SHP77 treated with DMSO at 0.1 percent for 48 hours (cell line): ENCODE measurements around the gene CTU2.
"Not testable (repeated sequence)": the region's sequence is repeated elsewhere in the genome, so short reads cannot be mapped to it uniquely, and the experiment has no call there.

Experiments
- DNase-seq: peaks from one replicate; lab custom pipeline; 2025; lab: John Stamatoyannopoulos, UW

CTU2 gene

GRCh38 chr16:88706229-88706964 is at the start of gene CTU2, which contains the start of gene RNF166:
CTU2 (plus strand) TSS chr16:88706503; CDS start chr16:88706531, 28 bp downstream.
RNF166 (minus strand) TSS chr16:88706408; CDS start chr16:88706325, 83 bp downstream.
- peak; percentile 65 for DNase-seq

GRCh38 chr16:88657371-88657770 is 48.9 kb upstream of the CTU2 start:
- DNase-seq: no peak

- DNase-seq: no peak
These were observed 47.6 kb upstream of the CTU2 start for GRCh38 chr16:88658714-88659113.

- DNase-seq: no peak
These were observed 47.1 kb upstream of the CTU2 start for GRCh38 chr16:88659160-88659559.

- DNase-seq: no peak
These were observed 44.8 kb upstream of the CTU2 start for GRCh38 chr16:88661468-88661867.

GRCh38 chr16:88662222-88662842 is 44.0 kb upstream of the CTU2 start:
- DNase-seq: no peak

GRCh38 chr16:88662843-88663606 is 43.3 kb upstream of the CTU2 start, which contains the start of gene MVD:
MVD (minus strand) TSS chr16:88663091; CDS start chr16:88663080, 11 bp downstream.
- DNase-seq: peak; percentile 95

GRCh38 chr16:88665148-88665547 is 41.2 kb upstream of the CTU2 start:
- no peak for DNase-seq

GRCh38 chr16:88665570-88665969 is 40.7 kb upstream of the CTU2 start:
- DNase-seq: no peak

GRCh38 chr16:88667461-88667860 is 38.8 kb upstream of the CTU2 start:
- no peak for DNase-seq

GRCh38 chr16:88669493-88669892 is 36.8 kb upstream of the CTU2 start:
- DNase-seq: not testable (repeated sequence)

GRCh38 chr16:88669980-88670379 is 36.3 kb upstream of the CTU2 start:
- no peak for DNase-seq

GRCh38 chr16:88671806-88672205 is 34.5 kb upstream of the CTU2 start:
- no peak for DNase-seq

- DNase-seq: peak; percentile 32
These were observed 33.5 kb upstream of the CTU2 start for GRCh38 chr16:88672776-88673175.

GRCh38 chr16:88673716-88674379 is 32.5 kb upstream of the CTU2 start:
- DNase-seq: no peak

GRCh38 chr16:88676502-88677242 is 29.6 kb upstream of the CTU2 start:
- no peak for DNase-seq

GRCh38 chr16:88677721-88678120 is 28.6 kb upstream of the CTU2 start:
- DNase-seq: no peak

- DNase-seq: no peak
These were observed 27.9 kb upstream of the CTU2 start for GRCh38 chr16:88678224-88678979.

- no peak for DNase-seq
These were observed 25.7 kb upstream of the CTU2 start for GRCh38 chr16:88680554-88681083.

GRCh38 chr16:88681084-88681680 is 25.1 kb upstream of the CTU2 start:
- DNase-seq: no peak
